ENCODE measurements around the gene CCL18.
"Not testable (repeated sequence)": the region's sequence is repeated elsewhere in the genome, so short reads cannot be mapped to it uniquely, and the experiment has no call there.

Gene CCL18

DNA sequence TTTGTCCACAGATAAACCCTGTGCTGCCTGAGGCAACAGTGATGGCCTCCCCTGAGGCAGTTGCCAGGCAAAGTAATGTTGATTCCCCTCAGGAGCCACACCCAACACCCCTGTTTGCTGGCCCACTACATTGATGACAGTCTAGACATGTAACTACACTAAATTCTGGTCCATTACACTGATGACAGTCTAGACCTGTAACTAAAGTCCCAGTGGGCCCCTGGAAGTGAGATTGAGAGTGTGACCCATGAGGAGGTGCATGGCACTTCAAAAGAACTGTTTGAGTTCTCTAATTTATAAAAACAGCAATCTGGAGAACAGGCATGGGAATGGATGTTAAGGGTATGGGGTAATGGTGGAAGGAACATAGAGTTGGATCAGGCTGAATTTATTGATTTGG, 48.5 kb downstream of the CCL18 start:
- Histone ChIP-seq H3K9me3 (no peaks in the 10 kb centered on the region), H3K27me3 (no peaks in the 10 kb centered on the region), H3K36me3 (no peaks in the 10 kb centered on the region), H3K27ac (no peak overlapping the region), H3K4me3 (no peak overlapping the region), H3K4me1 (no peaks in the 10 kb centered on the region)
- intact Hi-C loops (cut with DNase I; ENCODE audit: low total_unique reads), result no loop called here
- no peak for TF ChIP-seq CTCF (IDR thresholded peaks at IDR 0.05)
- no peak for DNase-seq

DNA sequence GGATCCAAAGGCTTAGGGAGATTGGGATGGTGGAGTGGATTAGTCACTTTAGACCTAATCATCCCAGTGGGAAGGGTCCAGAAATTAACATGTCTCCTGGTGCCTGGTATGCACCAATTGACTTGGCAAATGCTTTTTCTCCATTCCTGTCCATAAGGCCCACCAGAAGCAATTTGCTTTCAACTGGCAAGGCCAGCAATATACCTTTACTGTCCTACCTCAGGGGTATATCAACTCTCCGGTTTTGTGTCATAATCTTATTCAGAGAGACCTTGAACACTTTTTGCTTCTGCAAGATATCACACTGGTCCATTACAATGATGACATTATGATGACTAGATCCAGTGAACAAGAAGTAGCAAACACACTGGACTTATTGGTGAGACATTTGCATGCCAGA, 49.1 kb downstream of the CCL18 start:
- H3K36me3 ChIP-seq; H3K4me1 ChIP-seq; intact Hi-C loops (cut with DNase I; ENCODE audit: low total_unique reads); DNase-seq; H3K27ac ChIP-seq; H3K9me3 ChIP-seq; H3K27me3 ChIP-seq; H3K4me3 ChIP-seq: not testable (repeated sequence)

- H3K9me3 ChIP-seq; H3K27me3 ChIP-seq; intact Hi-C loops (cut with DNase I; ENCODE audit: low total_unique reads); H3K4me3 ChIP-seq; H3K4me1 ChIP-seq; H3K27ac ChIP-seq; H3K36me3 ChIP-seq; DNase-seq: not testable (repeated sequence)
Observed at GRCh38 chr17:36114971-36115648, 51.0 kb downstream of the CCL18 start.

- H3K4me3 ChIP-seq; H3K9me3 ChIP-seq; DNase-seq; intact Hi-C loops (cut with DNase I; ENCODE audit: low total_unique reads); H3K4me1 ChIP-seq; H3K27ac ChIP-seq; H3K27me3 ChIP-seq; H3K36me3 ChIP-seq: not testable (repeated sequence)
Observed at GRCh38 chr17:36115649-36115977, 51.5 kb downstream of the CCL18 start.

DNA sequence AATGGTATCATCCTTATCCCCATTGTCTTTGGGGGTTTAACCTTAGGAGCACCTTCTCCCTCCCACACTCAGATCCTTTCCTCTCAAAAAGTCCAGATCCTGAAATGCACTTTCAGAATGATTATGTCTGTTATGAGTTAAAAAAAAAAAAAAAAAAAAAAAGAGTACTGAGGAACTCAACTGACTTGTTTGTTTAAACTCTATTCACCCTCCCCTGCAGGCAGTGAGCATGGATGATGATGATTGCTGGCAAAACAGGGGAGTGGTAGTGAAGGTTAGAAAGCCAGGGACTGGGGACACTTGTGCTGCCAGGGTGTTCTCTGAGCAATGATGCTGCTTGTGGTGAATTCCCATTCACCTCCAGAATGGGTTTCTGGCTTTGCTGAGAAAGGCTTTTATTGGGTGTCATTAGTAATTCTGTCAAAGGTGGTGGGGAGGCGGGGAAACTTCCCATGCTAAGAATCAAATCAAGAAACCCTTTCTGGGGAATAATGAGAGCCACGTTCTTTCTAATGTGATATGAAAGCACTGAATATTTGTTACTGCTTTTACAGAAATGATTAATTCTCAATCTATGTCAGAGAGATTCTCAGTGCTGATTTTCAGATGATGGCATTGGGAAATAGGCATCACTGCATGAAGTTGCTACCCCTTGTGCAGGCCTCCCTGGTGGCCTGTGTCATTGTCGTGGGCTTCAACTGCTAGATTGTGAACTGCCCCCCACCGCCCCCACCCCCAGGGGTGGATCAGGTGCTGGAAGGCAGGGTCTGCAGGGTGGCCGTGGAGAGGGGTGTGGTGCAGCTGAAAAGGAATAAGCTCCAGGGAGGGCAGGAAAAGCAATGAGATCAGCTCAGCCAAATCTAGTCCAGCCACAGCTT, 53.7 kb downstream of the CCL18 start:
- no peak for TF ChIP-seq CTCF (IDR thresholded peaks at IDR 0.05)
- no peak for DNase-seq
- no peaks in the 10 kb centered on the region for H3K36me3 ChIP-seq
- H3K4me3 ChIP-seq, result no peak overlapping the region
- no peaks in the 10 kb centered on the region for H3K9me3 ChIP-seq
- no peak overlapping the region for H3K27ac ChIP-seq
- H3K27me3 ChIP-seq, result peaks cover 0 to 4% of the 10 kb centered on the region in 2 donors
- no peaks in the 10 kb centered on the region for H3K4me1 ChIP-seq
- intact Hi-C loops (cut with DNase I; ENCODE audit: low total_unique reads), result no loop called here

DNA sequence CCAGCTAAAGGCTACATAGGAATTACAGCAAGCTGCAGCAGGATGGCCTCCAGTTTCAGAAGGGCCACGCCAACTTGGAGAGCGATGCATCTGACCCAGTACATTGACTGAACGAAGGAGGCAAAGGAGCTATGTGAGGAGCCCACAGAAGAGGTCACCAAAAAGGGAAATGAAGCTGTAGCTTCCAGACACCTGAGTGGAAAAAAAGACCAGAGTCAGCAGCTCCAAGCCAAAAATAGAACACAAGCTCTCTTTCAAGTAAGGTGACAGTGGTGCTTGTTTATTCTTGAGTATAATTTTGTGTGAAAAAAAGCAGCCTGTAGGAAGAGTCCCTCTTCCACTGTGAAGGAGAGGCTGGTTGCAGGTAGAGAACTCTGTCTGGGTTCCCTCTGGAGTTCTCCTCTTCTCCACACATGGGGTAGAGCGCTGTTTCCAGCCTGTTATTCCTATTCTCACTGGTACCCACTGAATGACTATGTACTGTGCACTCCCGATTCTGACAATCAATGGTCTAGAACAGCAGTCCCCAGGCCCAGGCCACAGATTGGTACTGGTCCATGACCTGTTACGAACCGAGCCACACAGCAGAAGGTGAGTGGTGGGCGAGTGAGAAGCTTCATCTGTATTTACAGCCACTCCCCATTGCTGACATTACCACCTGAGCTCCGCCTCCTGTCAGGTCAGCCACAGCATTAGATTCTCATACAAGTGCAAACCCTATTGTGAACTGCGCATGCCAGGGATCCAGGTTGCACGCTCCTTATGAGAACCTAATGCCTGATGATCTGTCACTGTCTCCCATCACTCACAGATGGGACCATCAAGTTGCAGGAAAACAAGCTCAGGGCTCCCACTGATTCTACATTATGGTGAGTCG, 54.6 kb downstream of the CCL18 start:
- intact Hi-C loops (cut with DNase I; ENCODE audit: low total_unique reads), result no loop called here

More for the DNA sequence above, 54.6 kb downstream of the CCL18 start:
- no peak for DNase-seq
- Histone ChIP-seq H3K36me3 (no peaks in the 10 kb centered on the region), H3K9me3 (no peaks in the 10 kb centered on the region), H3K4me1 (no peaks in the 10 kb centered on the region), H3K27ac (no peak overlapping the region), H3K27me3 (peaks cover 0 to 7% of the 10 kb centered on the region in 2 donors), H3K4me3 (no peak overlapping the region)
- no peak for TF ChIP-seq CTCF (IDR thresholded peaks at IDR 0.05)

All from tibial artery (tissue), 4 donors.